Fibroblast of skin of right biceps (primary cell): ENCODE data around the gene CROCC2.
"Not testable (repeated sequence)": the region's sequence is repeated elsewhere in the genome, so short reads cannot be mapped to it uniquely, and the experiment has no call there.

Experiments used
- DNase-seq: peaks from one replicate; pipeline ENCODE4 v3.0.0-alpha.2; 2013

CROCC2 gene

GRCh38 chr2:240968731-240969624 lies 62.8 kb downstream of the CROCC2 start:
- no peak for DNase-seq

GRCh38 chr2:240970104-240970503 lies 64.0 kb downstream of the CROCC2 start:
- no peak for DNase-seq

GRCh38 chr2:240970816-240971215 lies 64.7 kb downstream of the CROCC2 start:
- no peak for DNase-seq

- no peak for DNase-seq
These were observed 66.1 kb downstream of the CROCC2 start for GRCh38 chr2:240972201-240972600.

GRCh38 chr2:240972636-240973521 lies 66.7 kb downstream of the CROCC2 start:
- DNase-seq: peak; percentile 64

- no peak for DNase-seq
These were observed 68.8 kb downstream of the CROCC2 start for GRCh38 chr2:240974771-240975572.

GRCh38 chr2:240975903-240976302 lies 69.8 kb downstream of the CROCC2 start:
- not testable (repeated sequence) for DNase-seq

GRCh38 chr2:240981280-240981679 lies 75.1 kb downstream of the CROCC2 start:
- peak; percentile 72 for DNase-seq

- no peak for DNase-seq
These were observed 76.0 kb downstream of the CROCC2 start for GRCh38 chr2:240981871-240982800.

GRCh38 chr2:240982821-240983281 lies 76.7 kb downstream of the CROCC2 start:
- DNase-seq: no peak

- DNase-seq: peak; percentile 42
These were observed 77.3 kb downstream of the CROCC2 start for GRCh38 chr2:240983361-240983995.

- DNase-seq: no peak
These were observed 77.9 kb downstream of the CROCC2 start for GRCh38 chr2:240983996-240984498.

GRCh38 chr2:240985881-240986786 lies 80.0 kb downstream of the CROCC2 start:
- no peak for DNase-seq

- peak; percentile 81 for DNase-seq
These were observed 80.8 kb downstream of the CROCC2 start for GRCh38 chr2:240986787-240987411.

GRCh38 chr2:240987588-240987987 lies 81.5 kb downstream of the CROCC2 start:
- no peak for DNase-seq

- peak; percentile 41 for DNase-seq
These were observed 82.0 kb downstream of the CROCC2 start for GRCh38 chr2:240988146-240988545.

- no peak for DNase-seq
These were observed 82.6 kb downstream of the CROCC2 start for GRCh38 chr2:240988571-240989271.

- DNase-seq: peak; percentile 21
These were observed 83.5 kb downstream of the CROCC2 start for GRCh38 chr2:240989451-240990265.
